ENCODE measurements around the gene SCFD2. TPM values are rescaled to one million over a fixed set of nuclear protein-coding genes. Genes with fewer than 3 reads are reported as not detected.

The SCFD2 gene
- polyA plus RNA-seq, 1 donor from 2014 or later = 5.0 TPM

GRCh38 chr4:52873191-52873590, 492.7 kb downstream of the SCFD2 start:
- no peaks in the 10 kb centered on the region for H3K9me3 ChIP-seq (ENCODE audit: low read length)
- no peak overlapping the region for H3K4me2 ChIP-seq (ENCODE audit: low read length)

GRCh38 chr4:52870225-52870624, 495.6 kb downstream of the SCFD2 start:
- Histone ChIP-seq H4K20me1 (ENCODE audit: insufficient read depth) (no peaks in the 10 kb centered on the region), H3K9me2 (ENCODE audit: insufficient read depth, low read length) (no peaks in the 10 kb centered on the region), H3K27ac (ENCODE audit: low read length) (no peak overlapping the region), H2AFZ (ENCODE audit: low read depth, low read length) (no peak overlapping the region), H3K9me3 (ENCODE audit: low read length) (no peaks in the 10 kb centered on the region), H3K4me2 (ENCODE audit: low read length) (no peak overlapping the region), H3K79me2 (replicated peaks; ENCODE audit: insufficient read depth, low read length) (no peaks in the 10 kb centered on the region), H3K36me3 (ENCODE audit: insufficient read depth, low read length) (no peaks in the 10 kb centered on the region), H3K4me3 (ENCODE audit: low read length) (no peak overlapping the region), H3K9ac (ENCODE audit: low read length) (no peak overlapping the region), H3K27me3 (ENCODE audit: insufficient read depth, low read depth, low read length) (no peaks in the 10 kb centered on the region), H3F3A (ENCODE audit: insufficient read depth, low read length, poor library complexity, severe bottlenecking) (no peaks in the 10 kb centered on the region)
- TF ChIP-seq EP300 (conservative IDR thresholded peaks at IDR 0.05; ENCODE audit: poor library complexity, severe bottlenecking) (no peak), TAF1 (IDR thresholded peaks at IDR 0.05; ENCODE audit: low read depth) (no peak), SMC3 (conservative IDR thresholded peaks at IDR 0.05; ENCODE audit: poor library complexity) (no peak), CTCF (IDR thresholded peaks at IDR 0.05; ENCODE audit: poor library complexity, severe bottlenecking) (no peak), RAD21 (conservative IDR thresholded peaks at IDR 0.05) (no peak), REST (IDR thresholded peaks at IDR 0.05; ENCODE audit: borderline replicate concordance) (no peak), MXI1 (conservative IDR thresholded peaks at IDR 0.05; ENCODE audit: poor library complexity, severe bottlenecking) (no peak)

More at GRCh38 chr4:52873191-52873590, 492.7 kb downstream of the SCFD2 start:
- H3K9ac ChIP-seq (ENCODE audit: low read length) = no peak overlapping the region
- H4K20me1 ChIP-seq (ENCODE audit: insufficient read depth) = no peaks in the 10 kb centered on the region
- no peaks in the 10 kb centered on the region for H3F3A ChIP-seq (ENCODE audit: insufficient read depth, low read length, poor library complexity, severe bottlenecking)
- H3K4me3 ChIP-seq (ENCODE audit: low read length) = no peak overlapping the region
- no peak overlapping the region for H3K27ac ChIP-seq (ENCODE audit: low read length)
- no peaks in the 10 kb centered on the region for H3K36me3 ChIP-seq (ENCODE audit: insufficient read depth, low read length)
- no peaks in the 10 kb centered on the region for H3K79me2 ChIP-seq (replicated peaks; ENCODE audit: insufficient read depth, low read length)
- H3K27me3 ChIP-seq (ENCODE audit: insufficient read depth, low read depth, low read length) = no peaks in the 10 kb centered on the region
- TF ChIP-seq POLR2AphosphoS5 (IDR thresholded peaks at IDR 0.05) (no peak), REST (IDR thresholded peaks at IDR 0.05; ENCODE audit: borderline replicate concordance) (no peak), EP300 (conservative IDR thresholded peaks at IDR 0.05; ENCODE audit: poor library complexity, severe bottlenecking) (no peak), EZH2 (IDR thresholded peaks at IDR 0.05; ENCODE audit: borderline replicate concordance, insufficient read depth, low read length, poor library complexity, severe bottlenecking) (no peak), SMC3 (conservative IDR thresholded peaks at IDR 0.05; ENCODE audit: poor library complexity) (no peak), RAD21 (conservative IDR thresholded peaks at IDR 0.05) (no peak), TAF1 (IDR thresholded peaks at IDR 0.05; ENCODE audit: low read depth) (no peak), MXI1 (conservative IDR thresholded peaks at IDR 0.05; ENCODE audit: poor library complexity, severe bottlenecking) (no peak), CTCF (IDR thresholded peaks at IDR 0.05; ENCODE audit: poor library complexity, severe bottlenecking) (no peak)
- no peak overlapping the region for H2AFZ ChIP-seq (ENCODE audit: low read depth, low read length)
- no peaks in the 10 kb centered on the region for H3K9me2 ChIP-seq (ENCODE audit: insufficient read depth, low read length)
